Colonic mucosa (tissue), 4 donors: ENCODE measurements around the gene ORC4. TPM values are rescaled to one million over a fixed set of nuclear protein-coding genes. Genes with fewer than 3 reads are reported as not detected.

ENCODE experiments used
- DNase-seq: peaks from one replicate; pipeline ENCODE4 v3.0.0-alpha.2; 2020
- H3K27ac ChIP-seq: fragments of 200-600 bp; one replicate; pipeline ENCODE4 v1.8.0; 2021
- H3K27me3 ChIP-seq: fragments of 200-600 bp; one replicate; pipeline ENCODE4 v1.8.0; 2021
- H3K36me3 ChIP-seq: fragments of 200-600 bp; one replicate; pipeline ENCODE4 v1.8.0; 2021
- H3K4me1 ChIP-seq: fragments of 200-600 bp; one replicate; pipeline ENCODE4 v1.8.0; 2021; ENCODE audit warnings: mild to moderate bottlenecking
- H3K4me3 ChIP-seq: fragments of 200-600 bp; one replicate; pipeline ENCODE4 v1.8.0; 2021
- H3K9ac ChIP-seq, 2 donors: one replicate each; pipeline ENCODE4 v1.7.0; 2013; ENCODE audit warnings: control low read depth in 2 of 2, low read depth in 2 of 2, low read length in 2 of 2
- H3K9me3 ChIP-seq: fragments of 200-600 bp; one replicate; pipeline ENCODE4 v1.8.0; 2021
- intact Hi-C: fragments of 100-400 bp; cut with DNase I; formaldehyde crosslinking; loops from one replicate; pipeline ENCODE4 v1.14.1; 2022
- total RNA-seq, 2 donors: library from RNA; stranded (reverse); fragmentation: NEBNext Ultra II Directional in 1 of 2; extraction: Animal tissue kit (Norgen Biotek cat#: 25700) in 1 of 2; gene quantifications; one replicate each; pipeline ENCODE4 v1.2.1, GENCODE V29; 2021
- TF ChIP-seq, protein P1 (sequence below): fragments of 200-600 bp; IDR thresholded peaks from one replicate; pipeline ENCODE4 v1.8.0; 2022; ENCODE audit warnings: antibody characterized with exemption, mild to moderate bottlenecking
- donor health status: healthy.
- donor health status: DM: no; HTN: no; CAD: no.
- donor health status: DM: no; HTN: no; CAD: no.

The ORC4 gene
- total RNA-seq, 2 donors from 2014 or later = 42.0 to 42.3 TPM

GRCh38 chr2:148052687-148053086 lies 32.1 kb upstream of the ORC4 start:
- intact Hi-C loops = no loop called here
- no peaks in the 10 kb centered on the region for H3K9me3 ChIP-seq
- no peak overlapping the region for H3K27ac ChIP-seq
- H3K4me3 ChIP-seq = no peak overlapping the region
- TF ChIP-seq, protein P1, sequence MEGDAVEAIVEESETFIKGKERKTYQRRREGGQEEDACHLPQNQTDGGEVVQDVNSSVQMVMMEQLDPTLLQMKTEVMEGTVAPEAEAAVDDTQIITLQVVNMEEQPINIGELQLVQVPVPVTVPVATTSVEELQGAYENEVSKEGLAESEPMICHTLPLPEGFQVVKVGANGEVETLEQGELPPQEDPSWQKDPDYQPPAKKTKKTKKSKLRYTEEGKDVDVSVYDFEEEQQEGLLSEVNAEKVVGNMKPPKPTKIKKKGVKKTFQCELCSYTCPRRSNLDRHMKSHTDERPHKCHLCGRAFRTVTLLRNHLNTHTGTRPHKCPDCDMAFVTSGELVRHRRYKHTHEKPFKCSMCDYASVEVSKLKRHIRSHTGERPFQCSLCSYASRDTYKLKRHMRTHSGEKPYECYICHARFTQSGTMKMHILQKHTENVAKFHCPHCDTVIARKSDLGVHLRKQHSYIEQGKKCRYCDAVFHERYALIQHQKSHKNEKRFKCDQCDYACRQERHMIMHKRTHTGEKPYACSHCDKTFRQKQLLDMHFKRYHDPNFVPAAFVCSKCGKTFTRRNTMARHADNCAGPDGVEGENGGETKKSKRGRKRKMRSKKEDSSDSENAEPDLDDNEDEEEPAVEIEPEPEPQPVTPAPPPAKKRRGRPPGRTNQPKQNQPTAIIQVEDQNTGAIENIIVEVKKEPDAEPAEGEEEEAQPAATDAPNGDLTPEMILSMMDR = no peak
- H3K4me1 ChIP-seq = no peaks in the 10 kb centered on the region
- no peaks in the 10 kb centered on the region for H3K27me3 ChIP-seq
- no peak for DNase-seq
- H3K9ac ChIP-seq = no peak overlapping the region
- H3K36me3 ChIP-seq = no peaks in the 10 kb centered on the region

DNA sequence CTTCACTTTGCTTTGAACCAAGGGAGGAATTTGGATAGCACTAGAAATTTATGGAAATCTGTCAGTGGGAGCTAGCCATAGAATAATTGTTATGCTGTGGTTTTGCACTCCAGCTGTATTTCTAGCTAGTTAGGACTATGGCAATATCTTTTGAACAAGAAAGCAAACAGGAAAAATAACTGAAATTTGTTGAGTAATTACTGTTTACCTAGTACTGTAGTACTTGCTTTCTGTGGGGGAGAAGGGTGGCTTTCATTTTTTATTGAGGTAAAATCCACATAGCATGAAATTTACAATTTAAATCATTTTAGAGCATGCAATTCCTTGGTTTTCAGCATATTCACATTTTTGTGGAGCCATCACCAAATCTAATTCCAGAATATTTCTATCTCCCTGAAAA lies 28.7 kb upstream of the ORC4 start:
- Histone ChIP-seq H3K36me3 (no peaks in the 10 kb centered on the region), H3K9ac (no peak overlapping the region), H3K27me3 (no peaks in the 10 kb centered on the region), H3K4me3 (no peak overlapping the region), H3K9me3 (no peaks in the 10 kb centered on the region), H3K4me1 (no peaks in the 10 kb centered on the region), H3K27ac (no peak overlapping the region)
- TF ChIP-seq, protein P1 = no peak
- intact Hi-C loops = no loop called here
- no peak for DNase-seq

DNA sequence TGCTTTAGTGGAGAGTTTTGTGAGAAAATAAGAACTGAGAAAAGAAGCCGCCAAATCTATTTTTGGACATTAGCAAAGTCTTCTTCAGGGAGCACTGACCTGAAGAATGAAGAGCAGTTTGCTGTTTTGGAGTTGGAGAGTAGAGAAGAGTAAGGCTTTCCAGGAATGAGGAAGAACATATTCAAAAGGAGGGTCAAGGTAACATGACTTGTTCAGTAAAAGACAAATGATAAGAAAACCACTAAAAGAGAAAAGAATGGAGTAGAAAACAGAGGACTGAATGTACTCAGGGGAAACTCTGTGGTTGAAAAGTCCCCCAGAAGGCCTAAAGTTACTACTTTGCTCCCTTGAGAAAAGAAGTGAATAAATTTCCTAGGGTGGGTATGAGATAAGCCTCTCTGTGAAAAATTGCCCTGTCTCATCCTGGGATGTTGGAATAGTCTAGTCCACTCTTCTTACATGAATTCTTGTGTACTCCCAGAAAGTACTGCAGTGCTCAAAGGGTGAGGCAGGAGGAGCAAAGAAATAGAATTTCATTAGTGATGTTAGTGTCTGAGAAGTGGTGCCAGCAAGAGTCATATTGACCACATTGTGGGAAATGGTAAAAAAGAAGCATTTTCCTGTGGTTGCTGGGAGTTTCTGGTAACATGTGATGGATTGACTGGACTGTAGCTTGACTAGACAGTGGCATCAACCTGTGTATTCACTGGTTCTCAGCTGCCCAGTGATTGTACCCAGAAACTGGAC lies 28.1 kb upstream of the ORC4 start:
- Histone ChIP-seq H3K27me3 (no peaks in the 10 kb centered on the region), H3K36me3 (no peaks in the 10 kb centered on the region), H3K4me1 (no peaks in the 10 kb centered on the region), H3K9ac (no peak overlapping the region), H3K27ac (no peak overlapping the region), H3K9me3 (no peaks in the 10 kb centered on the region), H3K4me3 (no peak overlapping the region)
- TF ChIP-seq, protein P1 = no peak
- no peak for DNase-seq
- intact Hi-C loops = no loop called here

- Histone ChIP-seq H3K36me3 (no peaks in the 10 kb centered on the region), H3K9ac (no peak overlapping the region), H3K27ac (no peak overlapping the region), H3K4me3 (no peak overlapping the region), H3K27me3 (no peaks in the 10 kb centered on the region), H3K4me1 (no peaks in the 10 kb centered on the region), H3K9me3 (no peaks in the 10 kb centered on the region)
- TF ChIP-seq, protein P1 = no peak
- no peak for DNase-seq
- intact Hi-C loops = no loop called here
These were observed 26.3 kb upstream of the ORC4 start for GRCh38 chr2:148046802-148047201.

- intact Hi-C loops = no loop called here
- Histone ChIP-seq H3K9ac (no peak overlapping the region), H3K9me3 (no peaks in the 10 kb centered on the region)
These were observed 23.8 kb upstream of the ORC4 start for GRCh38 chr2:148044322-148044721.

More at GRCh38 chr2:148044322-148044721, 23.8 kb upstream of the ORC4 start:
- H3K27me3 ChIP-seq = no peaks in the 10 kb centered on the region
- H3K4me3 ChIP-seq = no peak overlapping the region
- H3K4me1 ChIP-seq = no peaks in the 10 kb centered on the region
- no peak overlapping the region for H3K27ac ChIP-seq
- no peak for DNase-seq
- no peaks in the 10 kb centered on the region for H3K36me3 ChIP-seq
- TF ChIP-seq, protein P1 = no peak
